Lower leg skin (tissue), 3 donors: ENCODE measurements around the gene KCNE4.

Source experiments
- CTCF ChIP-seq, 3 donors: fragments of 450-650 bp; IDR thresholded peaks; one replicate each; pipeline ENCODE4 v1.5.1; 2016; ENCODE audit warnings: antibody characterized with exemption in 3 of 3, mild to moderate bottlenecking in 3 of 3, moderate library complexity in 2 of 3
- POLR2A ChIP-seq, 2 donors: fragments of 450-650 bp; IDR thresholded peaks; one replicate each; pipeline ENCODE4 v1.6.1; 2016 to 2017; ENCODE audit warnings: antibody characterized with exemption in 2 of 2, mild to moderate bottlenecking in 1 of 2, moderate library complexity in 1 of 2

DNA sequence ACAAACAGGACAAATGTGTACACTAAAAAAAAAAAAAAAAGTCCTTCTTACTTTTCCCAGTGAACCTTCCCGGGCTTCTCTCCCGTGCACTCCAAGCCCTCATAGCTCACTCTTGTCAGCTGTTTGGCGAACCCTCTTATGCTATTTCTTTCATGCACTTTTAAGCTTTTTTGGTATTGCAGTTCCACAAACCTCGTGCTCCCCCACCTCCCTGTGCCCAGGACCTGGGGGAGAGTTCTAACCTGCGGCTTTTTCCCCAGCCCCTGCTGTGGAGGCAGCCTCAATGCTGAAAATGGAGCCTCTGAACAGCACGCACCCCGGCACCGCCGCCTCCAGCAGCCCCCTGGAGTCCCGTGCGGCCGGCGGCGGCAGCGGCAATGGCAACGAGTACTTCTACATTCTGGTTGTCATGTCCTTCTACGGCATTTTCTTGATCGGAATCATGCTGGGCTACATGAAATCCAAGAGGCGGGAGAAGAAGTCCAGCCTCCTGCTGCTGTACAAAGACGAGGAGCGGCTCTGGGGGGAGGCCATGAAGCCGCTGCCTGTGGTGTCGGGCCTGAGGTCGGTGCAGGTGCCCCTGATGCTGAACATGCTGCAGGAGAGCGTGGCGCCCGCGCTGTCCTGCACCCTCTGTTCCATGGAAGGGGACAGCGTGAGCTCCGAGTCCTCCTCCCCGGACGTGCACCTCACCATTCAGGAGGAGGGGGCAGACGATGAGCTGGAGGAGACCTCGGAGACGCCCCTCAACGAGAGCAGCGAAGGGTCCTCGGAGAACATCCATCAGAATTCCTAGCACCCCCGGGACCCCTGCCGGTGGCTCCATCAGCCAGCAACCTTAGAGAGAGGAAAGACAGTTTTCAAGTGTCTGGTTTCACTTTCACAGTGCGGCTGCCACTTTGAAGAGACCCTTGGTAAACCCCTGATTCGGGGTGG lies 826 bp downstream of the KCNE4 start:
- TF ChIP-seq CTCF (IDR thresholded peaks at IDR 0.05) (no peak), POLR2A (IDR thresholded peaks at IDR 0.05) (no peak)
